Testis (tissue), 2 donors: ENCODE measurements around the gene ATP11A.

ENCODE experiments used
- POLR2A ChIP-seq: fragments of 450-650 bp; IDR thresholded peaks from one replicate; pipeline ENCODE4 v1.6.1; 2017; ENCODE audit warnings: antibody characterized with exemption, mild to moderate bottlenecking, moderate library complexity
- TF ChIP-seq, protein P1 (sequence below), 3 experiments: fragments of 450-650 bp in 2 of 3; fragments of 200-600 bp in 1 of 3; sonication (generic) in 1 of 3; IDR thresholded peaks; one replicate each; pipeline ENCODE4 v1.5.1; 2016 to 2019; ENCODE audit warnings: antibody characterized with exemption in 3 of 3, mild to moderate bottlenecking in 2 of 3, moderate library complexity in 1 of 3

DNA sequence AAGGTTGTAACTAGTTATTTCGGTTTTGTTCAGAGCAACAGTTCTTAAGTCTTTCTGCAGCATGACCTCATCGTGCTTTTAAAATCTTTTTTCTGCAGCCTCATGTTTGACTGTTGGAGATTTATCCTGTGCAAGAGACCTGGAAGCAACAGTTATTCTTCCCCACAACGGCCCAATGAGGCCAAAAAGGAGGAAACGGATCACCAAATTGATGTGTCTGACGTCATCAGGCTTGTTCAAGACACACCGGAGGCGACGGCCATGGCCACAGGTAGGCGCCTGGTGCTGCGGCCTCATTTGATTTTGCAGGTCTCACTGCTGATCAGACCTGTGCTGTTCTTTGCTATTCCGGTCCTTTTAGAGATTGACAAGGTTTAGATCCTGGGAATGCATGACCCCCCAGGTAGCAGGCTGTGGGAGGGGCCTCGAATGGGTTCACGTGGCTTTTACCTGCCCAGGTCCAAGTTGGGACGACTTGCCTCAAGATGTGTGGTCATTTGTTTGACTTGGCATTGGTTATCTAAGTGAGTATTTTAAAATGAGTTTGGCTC, 212.3 kb downstream of the ATP11A start:
- TF ChIP-seq, protein P1, sequence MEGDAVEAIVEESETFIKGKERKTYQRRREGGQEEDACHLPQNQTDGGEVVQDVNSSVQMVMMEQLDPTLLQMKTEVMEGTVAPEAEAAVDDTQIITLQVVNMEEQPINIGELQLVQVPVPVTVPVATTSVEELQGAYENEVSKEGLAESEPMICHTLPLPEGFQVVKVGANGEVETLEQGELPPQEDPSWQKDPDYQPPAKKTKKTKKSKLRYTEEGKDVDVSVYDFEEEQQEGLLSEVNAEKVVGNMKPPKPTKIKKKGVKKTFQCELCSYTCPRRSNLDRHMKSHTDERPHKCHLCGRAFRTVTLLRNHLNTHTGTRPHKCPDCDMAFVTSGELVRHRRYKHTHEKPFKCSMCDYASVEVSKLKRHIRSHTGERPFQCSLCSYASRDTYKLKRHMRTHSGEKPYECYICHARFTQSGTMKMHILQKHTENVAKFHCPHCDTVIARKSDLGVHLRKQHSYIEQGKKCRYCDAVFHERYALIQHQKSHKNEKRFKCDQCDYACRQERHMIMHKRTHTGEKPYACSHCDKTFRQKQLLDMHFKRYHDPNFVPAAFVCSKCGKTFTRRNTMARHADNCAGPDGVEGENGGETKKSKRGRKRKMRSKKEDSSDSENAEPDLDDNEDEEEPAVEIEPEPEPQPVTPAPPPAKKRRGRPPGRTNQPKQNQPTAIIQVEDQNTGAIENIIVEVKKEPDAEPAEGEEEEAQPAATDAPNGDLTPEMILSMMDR (IDR thresholded peaks at IDR 0.05), result no peak
- TF ChIP-seq POLR2A, result no peak
